ENCODE results near the gene CEMIP. TPM values are rescaled to one million over a fixed set of nuclear protein-coding genes. Genes with fewer than 3 reads are reported as not detected.

The CEMIP gene
- polyA plus RNA-seq, 1 donor (not counting 4 experiments of a cell fraction or from before 2014, with no cell fraction given), result 2.3 TPM

- Histone ChIP-seq H3K9me1 (ENCODE audit: control insufficient read depth, extremely low read depth, insufficient read depth, low read length) (no peaks in the 10 kb centered on the region), H4K20me1 (ENCODE audit: control insufficient read depth, extremely low read depth, insufficient read depth, low read length) (no peaks in the 10 kb centered on the region), H2AFZ (ENCODE audit: control insufficient read depth, low read length) (no peak overlapping the region), H3K4me1 (ENCODE audit: control insufficient read depth, extremely low read depth, insufficient read depth, low read length) (peaks cover 4% of the 10 kb centered on the region), H3K36me3 (ENCODE audit: control insufficient read depth in 2 of 2, extremely low read depth in 1 of 2, insufficient read depth in 2 of 2, low read length in 2 of 2) (no peaks in the 10 kb centered on the region), H3K4me2 (ENCODE audit: control insufficient read depth, extremely low read depth, insufficient read depth, low read depth, low read length) (no peak overlapping the region), H3K4me3 (ENCODE audit: control insufficient read depth in 2 of 3, extremely low read depth in 1 of 3, insufficient read depth in 2 of 3, low read depth in 1 of 3, low read length in 3 of 3) (no peak overlapping the region), H3K79me2 (ENCODE audit: control insufficient read depth, insufficient read depth, low read length) (no peaks in the 10 kb centered on the region), H3K9me3 (ENCODE audit: control insufficient read depth, low read depth, low read length) (no peaks in the 10 kb centered on the region), H3K27ac (ENCODE audit: control insufficient read depth, insufficient read depth, low read length) (no peak overlapping the region), H3K27me3 (ENCODE audit: control insufficient read depth, extremely low read depth, insufficient read depth, low read length) (no peaks in the 10 kb centered on the region), H3K9ac (ENCODE audit: control insufficient read depth, extremely low read depth, insufficient read depth, low read length) (no peak overlapping the region)
- DNase-seq (ENCODE audit: low read depth, low spot score) (no peak), FAIRE-seq (no peak)
- no peak for TF ChIP-seq EZH2 (IDR thresholded peaks at IDR 0.05; ENCODE audit: low read length)
- no peak for TF ChIP-seq CTCF (optimal IDR thresholded peaks at IDR 0.05 in 1 of 3, IDR thresholded peaks at IDR 0.05 in 1 of 3, conservative IDR thresholded peaks at IDR 0.05 in 1 of 3; ENCODE audit: extremely low read depth in 1 of 3, insufficient read depth in 2 of 3, low read length in 3 of 3)
- dilution Hi-C loops (cut with MboI; ENCODE audit: extremely low pct_ligation_motif_present, low sequenced_read_pairs), result no loop called here
These were observed 145.1 kb downstream of the CEMIP start for GRCh38 chr15:80924278-80924677.

- H4K20me1 ChIP-seq (ENCODE audit: control insufficient read depth, extremely low read depth, insufficient read depth, low read length), result no peaks in the 10 kb centered on the region
- no peaks in the 10 kb centered on the region for H3K36me3 ChIP-seq (ENCODE audit: control insufficient read depth in 2 of 2, extremely low read depth in 1 of 2, insufficient read depth in 2 of 2, low read length in 2 of 2)
- no peaks in the 10 kb centered on the region for H3K79me2 ChIP-seq (ENCODE audit: control insufficient read depth, insufficient read depth, low read length)
- no peak overlapping the region for H3K4me2 ChIP-seq (ENCODE audit: control insufficient read depth, extremely low read depth, insufficient read depth, low read depth, low read length)
- no peak for TF ChIP-seq CTCF (optimal IDR thresholded peaks at IDR 0.05 in 1 of 3, IDR thresholded peaks at IDR 0.05 in 1 of 3, conservative IDR thresholded peaks at IDR 0.05 in 1 of 3; ENCODE audit: extremely low read depth in 1 of 3, insufficient read depth in 2 of 3, low read length in 3 of 3)
- H3K4me3 ChIP-seq (ENCODE audit: control insufficient read depth in 2 of 3, extremely low read depth in 1 of 3, insufficient read depth in 2 of 3, low read depth in 1 of 3, low read length in 3 of 3), result no peak overlapping the region
- no peak overlapping the region for H2AFZ ChIP-seq (ENCODE audit: control insufficient read depth, low read length)
- no peak for FAIRE-seq
- no peaks in the 10 kb centered on the region for H3K27me3 ChIP-seq (ENCODE audit: control insufficient read depth, extremely low read depth, insufficient read depth, low read length)
- DNase-seq (ENCODE audit: low read depth, low spot score), result no peak
- peaks cover 4% of the 10 kb centered on the region for H3K4me1 ChIP-seq (ENCODE audit: control insufficient read depth, extremely low read depth, insufficient read depth, low read length)
- dilution Hi-C loops (cut with MboI; ENCODE audit: extremely low pct_ligation_motif_present, low sequenced_read_pairs), result no loop called here
- H3K9me3 ChIP-seq (ENCODE audit: control insufficient read depth, low read depth, low read length), result no peaks in the 10 kb centered on the region
- no peak overlapping the region for H3K9ac ChIP-seq (ENCODE audit: control insufficient read depth, extremely low read depth, insufficient read depth, low read length)
- H3K27ac ChIP-seq (ENCODE audit: control insufficient read depth, insufficient read depth, low read length), result no peak overlapping the region
- no peaks in the 10 kb centered on the region for H3K9me1 ChIP-seq (ENCODE audit: control insufficient read depth, extremely low read depth, insufficient read depth, low read length)
These were observed 146.5 kb downstream of the CEMIP start for GRCh38 chr15:80925597-80926059.

Data from keratinocyte (primary cell).